Progenitor cell of endocrine pancreas (in vitro differentiated cells): ENCODE data around the gene DNLZ. TPM values are rescaled to one million over a fixed set of nuclear protein-coding genes. Genes with fewer than 3 reads are reported as not detected.

Source experiments
- DNase-seq: peaks from one replicate; pipeline ENCODE4 v3.0.0; 2021; ENCODE audit warnings: low spot score; ENCODE audit not compliant: unreplicated experiment
- H3K27ac Mint-ChIP-seq: 2 replicates; pipeline ENCODE4 v1.8.0; 2021; ENCODE audit warnings: mild to moderate bottlenecking, moderate library complexity, mixed read lengths
- H3K27me3 Mint-ChIP-seq: 2 replicates; pipeline ENCODE4 v1.8.0; 2021; ENCODE audit warnings: mixed read lengths
- H3K36me3 Mint-ChIP-seq: 2 replicates; pipeline ENCODE4 v1.8.0; 2022; ENCODE audit warnings: mixed read lengths; ENCODE audit not compliant: insufficient read depth
- H3K4me1 Mint-ChIP-seq: 2 replicates; pipeline ENCODE4 v1.8.0; 2021; ENCODE audit warnings: low read depth, mixed read lengths
- H3K4me3 Mint-ChIP-seq: 2 replicates; pipeline ENCODE4 v1.8.0; 2021; ENCODE audit warnings: low read depth, mild to moderate bottlenecking, moderate library complexity, mixed read lengths
- H3K9me3 Mint-ChIP-seq: 2 replicates; pipeline ENCODE4 v1.8.0; 2021; ENCODE audit warnings: low read depth, mixed read lengths
- total RNA-seq: library from RNA; stranded (reverse); gene quantifications from 2 replicates; pipeline ENCODE4 v1.2.1, GENCODE V29; 2021
- TF ChIP-seq, protein P1 (sequence below): fragments of 200-600 bp; sonication (generic); IDR thresholded peaks from one replicate; pipeline ENCODE4 v1.5.0; 2021; ENCODE audit warnings: antibody characterized with exemption, mild to moderate bottlenecking; ENCODE audit not compliant: unreplicated experiment

DNLZ gene
- total RNA-seq, 1 donor from 2014 or later: 16.2 TPM

DNA sequence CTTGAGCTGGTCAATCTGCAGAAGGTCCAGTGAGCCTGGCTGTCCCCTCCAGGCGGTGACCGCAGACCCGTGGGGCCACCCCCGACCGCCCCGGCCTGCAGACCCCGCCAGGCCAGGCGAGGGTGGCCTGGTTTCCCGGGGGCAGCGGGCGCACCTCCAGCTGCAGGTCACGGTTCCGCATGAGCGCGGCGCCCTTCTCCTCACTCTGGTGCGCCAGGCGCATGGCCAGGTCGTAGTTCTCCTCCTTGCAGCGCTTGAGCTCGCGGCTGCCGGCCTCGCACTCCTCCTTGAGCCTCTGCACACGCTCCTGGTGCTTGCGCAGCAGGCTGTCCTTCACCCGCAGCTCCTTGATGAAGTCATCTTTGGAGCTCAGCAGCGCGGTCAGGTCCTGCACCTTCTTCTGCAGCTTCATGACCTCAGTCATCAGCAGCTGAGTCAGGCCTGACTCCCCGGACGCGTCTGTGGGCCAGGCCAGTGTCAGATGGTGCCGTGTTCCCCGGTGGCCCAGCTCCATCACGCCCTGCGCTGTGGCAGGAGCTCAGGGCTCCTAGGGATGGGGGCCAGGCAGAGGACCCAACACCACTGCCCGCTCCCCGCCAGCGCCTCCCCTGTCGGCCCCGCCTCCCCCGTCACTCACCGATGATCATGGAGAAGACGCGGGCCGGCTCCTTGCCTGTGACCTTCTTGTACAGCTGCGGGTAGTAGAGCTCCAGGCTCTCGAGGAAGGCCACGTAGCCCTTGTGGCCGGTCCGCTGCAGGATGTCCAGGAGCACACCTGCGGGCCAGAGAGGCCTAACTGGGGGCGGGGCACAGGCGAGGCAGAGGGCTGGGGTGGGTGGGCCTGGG, 7.4 kb upstream of the DNLZ start:
- no peak for DNase-seq
- TF ChIP-seq, protein P1, sequence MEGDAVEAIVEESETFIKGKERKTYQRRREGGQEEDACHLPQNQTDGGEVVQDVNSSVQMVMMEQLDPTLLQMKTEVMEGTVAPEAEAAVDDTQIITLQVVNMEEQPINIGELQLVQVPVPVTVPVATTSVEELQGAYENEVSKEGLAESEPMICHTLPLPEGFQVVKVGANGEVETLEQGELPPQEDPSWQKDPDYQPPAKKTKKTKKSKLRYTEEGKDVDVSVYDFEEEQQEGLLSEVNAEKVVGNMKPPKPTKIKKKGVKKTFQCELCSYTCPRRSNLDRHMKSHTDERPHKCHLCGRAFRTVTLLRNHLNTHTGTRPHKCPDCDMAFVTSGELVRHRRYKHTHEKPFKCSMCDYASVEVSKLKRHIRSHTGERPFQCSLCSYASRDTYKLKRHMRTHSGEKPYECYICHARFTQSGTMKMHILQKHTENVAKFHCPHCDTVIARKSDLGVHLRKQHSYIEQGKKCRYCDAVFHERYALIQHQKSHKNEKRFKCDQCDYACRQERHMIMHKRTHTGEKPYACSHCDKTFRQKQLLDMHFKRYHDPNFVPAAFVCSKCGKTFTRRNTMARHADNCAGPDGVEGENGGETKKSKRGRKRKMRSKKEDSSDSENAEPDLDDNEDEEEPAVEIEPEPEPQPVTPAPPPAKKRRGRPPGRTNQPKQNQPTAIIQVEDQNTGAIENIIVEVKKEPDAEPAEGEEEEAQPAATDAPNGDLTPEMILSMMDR: no peak
- no peaks in the 10 kb centered on the region for H3K27me3 Mint-ChIP-seq
- H3K4me1 Mint-ChIP-seq: peaks cover 2% of the 10 kb centered on the region
- H3K4me3 Mint-ChIP-seq: no peak overlapping the region
- no peak overlapping the region for H3K27ac Mint-ChIP-seq
- H3K36me3 Mint-ChIP-seq: no peaks in the 10 kb centered on the region
- no peaks in the 10 kb centered on the region for H3K9me3 Mint-ChIP-seq

DNA sequence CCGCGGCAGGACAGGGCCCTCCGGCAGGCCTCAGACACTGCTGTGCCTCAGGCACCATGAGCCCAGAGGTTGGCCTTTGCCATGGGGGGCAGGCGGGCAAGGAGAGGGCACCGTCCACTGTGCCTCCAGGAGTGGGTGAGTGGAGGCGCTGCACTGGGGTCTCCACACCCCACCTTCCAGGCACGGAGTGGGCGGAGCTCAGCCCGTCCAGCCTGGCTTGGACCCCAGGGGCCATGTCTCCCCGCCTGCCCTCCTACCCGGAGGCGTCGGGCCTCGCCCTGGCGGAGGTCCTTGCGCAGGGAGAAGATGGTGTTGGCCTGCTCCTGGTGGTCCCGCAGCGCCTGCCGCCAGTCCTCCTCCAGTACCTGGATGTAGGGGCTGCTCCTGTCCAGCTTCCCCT, 6.5 kb upstream of the DNLZ start:
- TF ChIP-seq, protein P1: no peak
- no peak overlapping the region for H3K4me3 Mint-ChIP-seq
- no peak for DNase-seq
- H3K36me3 Mint-ChIP-seq: no peaks in the 10 kb centered on the region
- H3K27me3 Mint-ChIP-seq: no peaks in the 10 kb centered on the region
- no peaks in the 10 kb centered on the region for H3K9me3 Mint-ChIP-seq
- no peak overlapping the region for H3K27ac Mint-ChIP-seq
- peaks cover 2% of the 10 kb centered on the region for H3K4me1 Mint-ChIP-seq

DNA sequence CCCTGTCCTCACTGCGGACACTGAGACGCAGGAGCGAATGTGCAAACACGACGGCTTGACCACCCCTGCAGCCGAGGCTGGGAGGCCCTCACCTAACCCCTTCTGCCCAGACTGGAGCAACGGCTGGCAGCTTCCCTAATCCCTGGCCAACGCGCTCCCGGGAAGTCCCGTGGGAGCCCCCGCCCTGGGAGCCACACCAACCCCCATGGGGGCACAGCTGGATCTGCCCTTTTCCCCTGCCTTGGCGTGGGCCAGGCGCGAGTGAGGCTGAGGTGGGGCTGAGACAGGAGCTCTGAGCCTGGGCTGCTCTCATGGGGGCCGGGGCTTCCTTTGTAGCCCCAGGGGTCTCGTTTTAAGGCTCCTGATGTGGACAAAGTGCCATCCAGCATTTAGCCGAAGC, 4.6 kb upstream of the DNLZ start:
- H3K4me3 Mint-ChIP-seq: no peak overlapping the region
- H3K9me3 Mint-ChIP-seq: no peaks in the 10 kb centered on the region
- H3K27me3 Mint-ChIP-seq: no peaks in the 10 kb centered on the region
- no peak overlapping the region for H3K27ac Mint-ChIP-seq
- peaks cover 2% of the 10 kb centered on the region for H3K4me1 Mint-ChIP-seq
- TF ChIP-seq, protein P1: no peak
- no peak for DNase-seq
- H3K36me3 Mint-ChIP-seq: no peaks in the 10 kb centered on the region

DNA sequence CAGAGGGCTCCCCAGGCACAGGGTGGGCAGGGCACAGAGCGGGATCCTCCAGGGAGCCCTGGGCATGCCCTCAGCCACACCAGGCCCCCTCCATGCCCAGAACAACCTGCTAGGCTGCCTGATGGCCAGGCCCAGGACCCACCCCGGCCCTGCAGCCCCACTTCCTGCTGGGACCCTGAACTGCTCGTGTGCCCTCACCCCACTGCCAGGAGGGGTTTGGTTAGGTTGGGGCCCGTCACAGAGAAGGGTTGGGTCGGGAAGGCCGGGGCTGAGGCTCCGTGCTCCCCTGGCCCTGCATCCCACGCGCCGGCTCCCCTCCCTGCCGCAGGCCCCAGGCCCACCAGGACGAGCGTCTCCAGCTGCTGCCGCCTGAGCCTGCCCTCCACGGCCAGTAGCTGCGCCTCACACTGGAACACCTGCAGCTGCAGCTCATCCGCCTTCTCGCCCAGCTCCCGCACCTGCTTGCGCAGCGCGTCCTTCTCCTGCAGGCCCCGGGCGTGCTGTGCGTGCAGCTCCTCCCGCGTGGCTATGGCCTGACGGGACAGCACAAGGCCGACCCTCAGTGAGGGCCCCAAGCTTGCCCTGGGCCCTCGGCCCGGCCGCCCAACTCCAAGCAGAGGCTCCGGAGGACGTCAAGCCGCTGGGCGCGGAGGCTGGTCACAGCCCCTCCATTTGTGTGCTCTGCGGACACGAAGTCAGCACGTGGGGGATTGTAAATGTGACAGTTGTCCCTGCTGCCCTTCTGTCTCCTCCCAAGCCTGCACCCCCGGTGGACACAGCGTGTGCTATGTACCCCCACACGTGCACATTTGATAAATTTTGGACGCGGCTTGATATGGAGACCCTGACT, 4.0 kb upstream of the DNLZ start:
- Mint-ChIP-seq H3K4me1 (no peaks in the 10 kb centered on the region), H3K27me3 (no peaks in the 10 kb centered on the region), H3K27ac (no peak overlapping the region), H3K36me3 (no peaks in the 10 kb centered on the region), H3K9me3 (no peaks in the 10 kb centered on the region), H3K4me3 (no peak overlapping the region)
- TF ChIP-seq, protein P1: no peak
- no peak for DNase-seq

DNA sequence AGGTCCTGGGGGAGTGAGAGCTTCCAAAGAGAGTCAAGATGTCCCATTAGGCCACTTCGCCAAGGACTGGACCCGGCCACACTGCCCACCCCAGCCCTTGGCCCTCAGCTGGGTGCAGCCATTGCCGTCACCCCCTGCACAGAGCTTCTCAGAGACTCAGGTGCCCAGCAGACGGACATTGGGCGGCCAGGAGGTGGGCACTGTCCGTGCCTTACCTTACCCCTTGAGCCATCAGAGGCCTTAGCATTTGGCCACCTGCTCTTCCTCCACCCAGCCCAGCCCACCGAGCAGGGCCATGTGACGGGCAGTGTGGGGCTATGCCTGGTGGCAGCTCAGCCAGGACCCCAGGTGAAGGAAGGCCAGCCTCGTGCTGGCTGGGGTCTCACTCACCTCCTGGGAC, 3.3 kb upstream of the DNLZ start:
- no peak for DNase-seq
- Mint-ChIP-seq H3K4me3 (no peak overlapping the region), H3K9me3 (no peaks in the 10 kb centered on the region), H3K27me3 (no peaks in the 10 kb centered on the region), H3K27ac (no peak overlapping the region), H3K36me3 (no peaks in the 10 kb centered on the region), H3K4me1 (no peaks in the 10 kb centered on the region)
- TF ChIP-seq, protein P1: no peak
